ENCODE results near the gene ZDHHC7.

Gene ZDHHC7

DNA sequence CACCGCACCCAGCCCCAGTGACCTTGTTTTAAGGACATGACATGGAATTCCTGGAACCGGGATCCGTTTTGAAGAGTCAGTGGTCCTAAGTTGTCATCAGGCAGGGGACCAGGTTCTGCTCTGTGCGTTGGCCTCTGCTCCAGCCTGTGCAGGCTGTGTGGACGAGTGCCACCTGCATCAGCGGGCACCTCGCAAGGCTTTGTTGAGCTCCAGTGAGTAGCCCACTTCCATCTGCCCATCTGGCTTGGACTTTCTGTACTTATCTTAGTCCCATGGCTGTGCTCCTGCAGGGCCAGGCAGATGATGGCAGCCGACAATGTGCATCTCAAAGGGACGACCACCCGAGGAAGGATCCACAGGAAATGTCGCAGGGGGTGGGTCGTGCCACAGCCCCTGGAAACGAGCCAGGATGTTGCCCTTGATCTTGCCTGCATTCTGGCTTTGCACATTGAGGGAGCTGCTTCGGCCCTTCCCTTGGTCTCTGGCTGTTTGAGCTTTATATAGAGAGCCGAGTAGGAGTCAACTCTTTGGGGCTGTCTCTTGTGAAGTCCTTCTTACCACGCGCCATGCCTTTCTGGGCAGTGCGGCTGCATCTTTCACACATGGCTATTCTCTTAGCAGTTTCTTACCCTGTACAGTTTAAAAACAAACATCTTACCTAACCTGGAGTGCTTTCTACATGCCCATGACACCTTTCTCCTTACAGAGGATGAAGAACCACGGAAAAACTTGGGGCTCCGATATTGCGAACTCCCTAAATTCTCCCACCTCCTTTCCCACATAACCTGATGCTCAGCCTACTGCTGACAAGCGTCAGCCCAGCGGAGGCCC, 34.5 kb upstream of the ZDHHC7 start:
- Histone ChIP-seq H3K9me3 (ENCODE audit: severe bottlenecking) (no peaks in the 10 kb centered on the region), H3K27me3 (ENCODE audit: insufficient read depth, low read depth, severe bottlenecking) (no peaks in the 10 kb centered on the region), H3K36me3 (no peaks in the 10 kb centered on the region), H3K27ac (no peak overlapping the region), H3K4me3 (ENCODE audit: low read depth, low read length) (no peak overlapping the region)
- TF ChIP-seq, protein P1, sequence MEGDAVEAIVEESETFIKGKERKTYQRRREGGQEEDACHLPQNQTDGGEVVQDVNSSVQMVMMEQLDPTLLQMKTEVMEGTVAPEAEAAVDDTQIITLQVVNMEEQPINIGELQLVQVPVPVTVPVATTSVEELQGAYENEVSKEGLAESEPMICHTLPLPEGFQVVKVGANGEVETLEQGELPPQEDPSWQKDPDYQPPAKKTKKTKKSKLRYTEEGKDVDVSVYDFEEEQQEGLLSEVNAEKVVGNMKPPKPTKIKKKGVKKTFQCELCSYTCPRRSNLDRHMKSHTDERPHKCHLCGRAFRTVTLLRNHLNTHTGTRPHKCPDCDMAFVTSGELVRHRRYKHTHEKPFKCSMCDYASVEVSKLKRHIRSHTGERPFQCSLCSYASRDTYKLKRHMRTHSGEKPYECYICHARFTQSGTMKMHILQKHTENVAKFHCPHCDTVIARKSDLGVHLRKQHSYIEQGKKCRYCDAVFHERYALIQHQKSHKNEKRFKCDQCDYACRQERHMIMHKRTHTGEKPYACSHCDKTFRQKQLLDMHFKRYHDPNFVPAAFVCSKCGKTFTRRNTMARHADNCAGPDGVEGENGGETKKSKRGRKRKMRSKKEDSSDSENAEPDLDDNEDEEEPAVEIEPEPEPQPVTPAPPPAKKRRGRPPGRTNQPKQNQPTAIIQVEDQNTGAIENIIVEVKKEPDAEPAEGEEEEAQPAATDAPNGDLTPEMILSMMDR (IDR thresholded peaks at IDR 0.05; ENCODE audit: low read depth, low read length), result no peak
- no peak for DNase-seq

DNA sequence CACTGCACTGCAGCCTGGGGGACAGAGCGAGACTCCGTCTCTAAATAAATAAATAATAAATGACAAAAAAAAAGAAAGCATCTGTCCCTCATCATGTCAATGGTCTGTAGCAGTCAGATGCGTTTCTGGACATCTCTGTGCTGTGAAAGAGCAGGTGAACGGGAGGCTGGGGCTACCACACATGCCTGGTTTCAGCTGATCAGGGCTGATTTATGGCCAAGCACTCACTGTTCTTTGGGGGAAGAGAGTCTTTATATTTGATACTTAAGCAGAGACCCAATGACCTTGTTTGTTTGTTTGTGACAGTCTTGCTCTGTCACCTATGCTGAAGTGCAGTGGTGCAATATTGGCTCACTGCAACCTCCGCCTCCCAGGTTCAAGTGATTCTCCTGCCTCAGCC, 33.7 kb upstream of the ZDHHC7 start:
- Histone ChIP-seq H3K27me3 (ENCODE audit: insufficient read depth, low read depth, severe bottlenecking) (no peaks in the 10 kb centered on the region), H3K27ac (no peak overlapping the region), H3K4me3 (ENCODE audit: low read depth, low read length) (no peak overlapping the region), H3K36me3 (no peaks in the 10 kb centered on the region), H3K9me3 (ENCODE audit: severe bottlenecking) (no peaks in the 10 kb centered on the region)
- TF ChIP-seq, protein P1 (IDR thresholded peaks at IDR 0.05; ENCODE audit: low read depth, low read length), result no peak
- DNase-seq, result no peak

DNA sequence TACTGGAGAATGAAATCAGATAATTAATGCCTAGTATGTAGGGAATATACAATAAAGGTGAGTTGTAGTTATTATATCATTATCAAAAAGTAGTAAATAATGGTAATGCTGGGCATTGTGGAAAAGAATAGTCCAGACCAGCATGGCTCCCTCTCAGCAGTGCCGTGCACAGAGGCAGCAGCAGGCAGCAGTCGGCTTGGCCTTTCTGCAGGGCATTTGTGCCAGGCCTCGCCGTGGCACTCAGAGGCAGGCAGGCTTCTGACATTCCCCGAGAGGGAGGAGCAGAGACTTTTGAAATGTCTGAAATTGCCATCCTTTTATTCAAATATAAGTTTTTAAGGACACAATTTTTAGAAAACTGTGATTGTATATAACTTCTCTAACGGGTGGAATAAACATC, 31.3 kb upstream of the ZDHHC7 start:
- Histone ChIP-seq H3K36me3 (no peaks in the 10 kb centered on the region), H3K27me3 (ENCODE audit: insufficient read depth, low read depth, severe bottlenecking) (no peaks in the 10 kb centered on the region), H3K4me3 (ENCODE audit: low read depth, low read length) (no peak overlapping the region), H3K27ac (no peak overlapping the region), H3K9me3 (ENCODE audit: severe bottlenecking) (no peaks in the 10 kb centered on the region)
- no peak for DNase-seq
- TF ChIP-seq, protein P1 (IDR thresholded peaks at IDR 0.05; ENCODE audit: low read depth, low read length), result no peak

DNA sequence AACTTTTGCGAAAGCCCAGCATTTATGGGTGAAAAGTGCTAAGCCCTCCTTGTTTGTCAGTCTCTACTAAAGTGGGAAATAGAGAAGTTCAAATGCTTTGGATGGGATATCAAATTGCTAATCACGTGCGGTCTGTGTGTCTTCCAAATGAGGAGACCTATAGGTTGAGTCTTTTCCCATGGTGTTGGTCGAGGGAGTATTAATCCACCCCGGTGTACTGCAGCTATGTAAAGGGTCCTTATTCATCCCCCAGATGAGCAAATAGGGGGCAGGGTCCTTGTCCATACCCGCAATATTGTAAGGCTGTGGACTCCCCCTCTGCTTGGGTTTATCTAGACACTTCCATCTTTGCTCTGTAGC, 30.8 kb upstream of the ZDHHC7 start:
- Histone ChIP-seq H3K9me3 (ENCODE audit: severe bottlenecking) (no peaks in the 10 kb centered on the region), H3K27ac (no peak overlapping the region), H3K4me3 (ENCODE audit: low read depth, low read length) (no peak overlapping the region), H3K27me3 (ENCODE audit: insufficient read depth, low read depth, severe bottlenecking) (no peaks in the 10 kb centered on the region), H3K36me3 (no peaks in the 10 kb centered on the region)
- TF ChIP-seq, protein P1 (IDR thresholded peaks at IDR 0.05; ENCODE audit: low read depth, low read length), result no peak
- no peak for DNase-seq

DNA sequence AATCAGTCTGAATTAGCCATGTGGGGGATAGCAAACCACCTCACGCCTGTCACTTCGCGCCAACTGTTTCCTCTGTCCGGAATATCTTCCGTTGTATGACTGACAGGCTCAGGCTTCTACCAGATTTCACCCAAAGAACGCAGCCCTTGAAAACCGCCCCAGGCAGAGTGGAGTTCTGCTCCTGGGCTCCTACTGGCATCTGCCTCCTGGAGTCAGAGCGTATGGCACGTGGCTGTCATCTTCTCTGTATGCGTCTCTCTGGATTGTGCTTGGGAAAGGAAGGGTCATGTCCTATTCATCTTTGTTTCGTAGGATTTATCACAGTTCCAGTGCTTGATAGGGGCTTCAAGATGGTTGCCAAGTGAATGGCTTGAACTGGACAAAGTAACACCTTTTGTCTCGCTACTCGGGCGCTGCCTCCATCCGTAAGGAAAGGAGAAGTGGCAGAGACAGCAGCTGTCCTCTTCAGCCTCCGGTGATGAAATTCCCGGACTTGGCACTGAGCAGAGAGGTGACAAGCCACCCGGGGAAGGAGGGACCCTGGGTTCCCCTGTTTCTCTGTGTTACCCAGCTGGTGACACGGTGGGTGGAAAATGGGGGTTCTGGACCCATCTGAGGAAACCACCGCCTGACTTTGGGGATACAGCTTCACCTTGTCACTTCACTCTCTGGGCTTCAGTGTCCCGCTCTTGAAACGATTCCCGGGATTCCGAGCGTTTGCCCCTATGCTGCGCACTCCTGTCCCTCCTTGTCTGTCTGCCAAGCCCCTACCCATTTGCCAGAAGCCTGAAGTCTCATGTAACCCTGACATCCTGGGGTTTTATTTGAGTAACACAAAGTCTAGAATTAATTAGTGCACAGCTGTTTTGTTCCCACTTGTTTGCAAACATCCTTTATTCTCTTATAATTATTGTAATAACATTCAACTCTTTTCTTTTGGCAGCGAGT, 30.2 kb upstream of the ZDHHC7 start:
- no peaks in the 10 kb centered on the region for H3K36me3 ChIP-seq
- no peak overlapping the region for H3K27ac ChIP-seq
- TF ChIP-seq, protein P1 (IDR thresholded peaks at IDR 0.05; ENCODE audit: low read depth, low read length), result no peak
- no peaks in the 10 kb centered on the region for H3K27me3 ChIP-seq (ENCODE audit: insufficient read depth, low read depth, severe bottlenecking)
- DNase-seq, result no peak
- no peaks in the 10 kb centered on the region for H3K9me3 ChIP-seq (ENCODE audit: severe bottlenecking)
- no peak overlapping the region for H3K4me3 ChIP-seq (ENCODE audit: low read depth, low read length)
